ENCODE results near the gene GAST. TPM values are rescaled to one million over a fixed set of nuclear protein-coding genes. Genes with fewer than 3 reads are reported as not detected.

Gene GAST
- total and polyA plus RNA-seq, 2 of the 4 experiments (the other 2 are of a cell fraction), result not detected

GRCh38 chr17:41722231-41722630 is 10.1 kb downstream of the GAST start:
- ATAC-seq (ENCODE audit: low read depth), result peak; percentile 30
- 0 out of 2 replicates have a peak, but pooled peaks cover 2% of the 10 kb centered on the region for H3K4me1 ChIP-seq (ENCODE audit: control insufficient read depth, insufficient read depth, low read length)
- no peak overlapping the region for H2BK15ac ChIP-seq (ENCODE audit: low read depth, low read length)
- dilution Hi-C loops (cut with HindIII; ENCODE audit: low sequenced_read_pairs, unreplicated experiment) (no loop called here), in situ Hi-C loops (cut with MboI; ENCODE audit: low sequenced_read_pairs) (no loop called here), intact Hi-C loops (cut with micrococcal nuclease) (no loop called here)
- no peaks in the 10 kb centered on the region for H4K20me1 ChIP-seq (ENCODE audit: insufficient read depth, low read length)
- ChIA-PET POLR2A (ENCODE audit: unreplicated experiment) (no interaction called here), CTCF (no interaction called here)
- no peak overlapping the region for H3K27ac ChIP-seq (ENCODE audit: insufficient read depth, low read length)
- no peak overlapping the region for H3K56ac ChIP-seq (ENCODE audit: extremely low read depth, insufficient read depth, low read length)
- H3K18ac ChIP-seq (ENCODE audit: low read depth, low read length), result no peak overlapping the region
- H3K23ac ChIP-seq (ENCODE audit: low read depth, low read length), result no peak overlapping the region
- H2BK120ac ChIP-seq (ENCODE audit: low read depth, low read length), result no peak overlapping the region
- no peak overlapping the region for H3K4ac ChIP-seq (ENCODE audit: low read depth, low read length)
- H2AK5ac ChIP-seq (ENCODE audit: low read depth, low read length), result no peak overlapping the region
- no peak overlapping the region for H4K8ac ChIP-seq (ENCODE audit: low read depth in 2 of 2, low read length in 2 of 2)
- no peak overlapping the region for H4K91ac ChIP-seq (ENCODE audit: insufficient read depth, low read depth, low read length)
- H3K9ac ChIP-seq (ENCODE audit: low read depth, low read length), result no peak overlapping the region
- no peak for TF ChIP-seq MXI1 (IDR thresholded peaks at IDR 0.05; ENCODE audit: borderline replicate concordance, low read depth, low read length)
- TF ChIP-seq SMC3 (IDR thresholded peaks at IDR 0.05; ENCODE audit: low read depth, low read length), result no peak
- H3K79me1 ChIP-seq (ENCODE audit: low read depth in 1 of 2, low read length in 2 of 2), result no peaks in the 10 kb centered on the region
- no peaks in the 10 kb centered on the region for H3K9me3 ChIP-seq (ENCODE audit: control insufficient read depth, insufficient read depth, low read length)
- H3K36me3 ChIP-seq (ENCODE audit: control insufficient read depth, insufficient read depth, low read length), result no peaks in the 10 kb centered on the region
- no peak overlapping the region for H2AFZ ChIP-seq (replicated peaks; ENCODE audit: low read length, poor library complexity)
- H3K4me2 ChIP-seq (ENCODE audit: low read depth, low read length), result no peak overlapping the region
- H3K14ac ChIP-seq (replicated peaks; ENCODE audit: low read depth, low read length), result no peak overlapping the region
- DNase-seq, result no peak
- no peak overlapping the region for H2BK20ac ChIP-seq (ENCODE audit: low read depth, low read length)
- H4K5ac ChIP-seq (ENCODE audit: low read depth, low read length), result no peak overlapping the region
- H2AK9ac ChIP-seq (replicated peaks; ENCODE audit: low read depth, low read length, poor library complexity), result no peak overlapping the region
- BruUV-seq (replicated peaks), result no TSS peak
- peaks cover 16% of the 10 kb centered on the region for H3K27me3 ChIP-seq (ENCODE audit: control insufficient read depth, insufficient read depth, low read length)
- H2BK5ac ChIP-seq (ENCODE audit: low read depth, low read length, poor library complexity, severe bottlenecking), result no peak overlapping the region
- no peaks in the 10 kb centered on the region for H3K9me1 ChIP-seq (ENCODE audit: insufficient read depth, low read length)
- no CpG with 5 or more reads among the region's 7 CpGs for WGBS, 2 experiments (ENCODE audit: extremely low coverage in 2 of 2, insufficient read length in 1 of 2)
- no peak overlapping the region for H3K4me3 ChIP-seq (ENCODE audit: insufficient read depth, low read depth, low read length)
